GM06990 (cell line): ENCODE results near the gene DDAH1.

Source experiments
- DNase-seq: peaks from one replicate; pipeline ENCODE4 v3.0.0-alpha.2; 2011; ENCODE audit not compliant: insufficient read length; ENCODE audit errors: extremely low read depth
- H3K27me3 ChIP-seq: replicated peaks from 2 replicates; pipeline ENCODE4 v1.6.0; 2011; ENCODE audit warnings: low read length; ENCODE audit not compliant: control insufficient read depth, insufficient read depth
- H3K36me3 ChIP-seq: 2 replicates; pipeline ENCODE4 v1.5.1; 2011; ENCODE audit warnings: low read length; ENCODE audit not compliant: control insufficient read depth, insufficient read depth
- H3K4me3 ChIP-seq: replicated peaks from 2 replicates; pipeline ENCODE4 v1.5.1; 2011; ENCODE audit warnings: low read depth, mild to moderate bottlenecking, control low read depth, low read length
- CTCF ChIP-seq: IDR thresholded peaks from 2 replicates; pipeline ENCODE4 v1.5.1; 2011; ENCODE audit warnings: low read length, control low read depth, mild to moderate bottlenecking, inconsistent platforms; ENCODE audit not compliant: insufficient read depth, poor library complexity, severe bottlenecking

DDAH1 gene

GRCh38 chr1:85343612-85344255 lies 121.2 kb downstream of the DDAH1 start:
- no peak for TF ChIP-seq CTCF
- Histone ChIP-seq H3K36me3 (no peaks in the 10 kb centered on the region), H3K4me3 (no peak overlapping the region), H3K27me3 (no peaks in the 10 kb centered on the region; the same call in 1 of the 2 replicates)
- no peak for DNase-seq

GRCh38 chr1:85343213-85343611 lies 121.7 kb downstream of the DDAH1 start:
- H3K4me3 ChIP-seq = no peak overlapping the region
- H3K36me3 ChIP-seq = no peaks in the 10 kb centered on the region
- TF ChIP-seq CTCF = no peak
- H3K27me3 ChIP-seq = no peaks in the 10 kb centered on the region; the same call in 1 of the 2 replicates
- DNase-seq = no peak

DNA sequence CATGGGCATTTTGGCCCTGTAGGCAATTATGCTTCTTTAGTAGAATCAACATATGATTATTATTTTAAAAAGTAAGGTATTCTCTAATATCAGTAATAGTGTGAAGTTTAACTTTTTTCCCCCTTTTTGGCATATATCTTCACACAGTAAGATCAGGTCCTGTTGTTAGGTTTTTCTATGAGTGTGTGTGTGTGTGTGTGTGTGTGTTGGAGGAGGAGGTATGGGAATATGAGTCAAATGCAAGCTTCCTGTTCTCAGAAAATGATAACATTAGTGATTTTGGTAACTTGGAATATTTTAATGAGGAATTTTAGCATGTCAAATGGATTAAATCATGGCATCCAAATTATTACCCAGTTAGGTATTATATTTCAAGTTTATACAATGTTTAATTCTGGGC lies 122.8 kb downstream of the DDAH1 start:
- H3K4me3 ChIP-seq = no peak overlapping the region
- no peak for DNase-seq
- no peak for TF ChIP-seq CTCF
- H3K27me3 ChIP-seq = no peaks in the 10 kb centered on the region; the same call in 1 of the 2 replicates
- no peaks in the 10 kb centered on the region for H3K36me3 ChIP-seq

DNA sequence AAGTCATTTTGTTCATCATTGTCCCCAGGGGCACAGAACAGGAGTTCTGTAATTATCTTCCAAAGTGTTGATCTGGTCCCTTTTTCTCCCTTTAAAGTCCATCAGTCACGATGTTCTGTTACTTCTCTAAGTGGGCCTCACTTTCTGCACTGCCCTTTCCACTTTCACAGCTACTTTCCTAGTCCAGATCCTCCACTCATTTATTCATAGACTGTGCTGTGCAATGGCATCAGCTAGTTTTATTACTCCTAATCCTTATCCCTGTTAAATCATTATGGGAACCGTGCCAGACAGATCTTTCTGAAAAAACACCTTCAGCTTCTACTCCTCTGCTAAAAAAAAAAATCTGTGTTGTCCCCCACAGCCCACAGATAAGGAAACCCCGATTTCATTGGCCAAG lies 124.5 kb downstream of the DDAH1 start:
- no peak for DNase-seq

GRCh38 chr1:85339656-85340399 lies 125.1 kb downstream of the DDAH1 start:
- Histone ChIP-seq H3K4me3 (no peak overlapping the region), H3K27me3 (no peaks in the 10 kb centered on the region; the same call in 1 of the 2 replicates), H3K36me3 (no peaks in the 10 kb centered on the region)
- no peak for TF ChIP-seq CTCF
- DNase-seq = no peak

More for the DNA sequence above, 124.5 kb downstream of the DDAH1 start:
- Histone ChIP-seq H3K4me3 (no peak overlapping the region), H3K36me3 (no peaks in the 10 kb centered on the region), H3K27me3 (no peaks in the 10 kb centered on the region; the same call in 1 of the 2 replicates)
- no peak for TF ChIP-seq CTCF
